GM18520 (cell line): ENCODE results near the gene HTR3D.
"Not testable (repeated sequence)": the region's sequence is repeated elsewhere in the genome, so short reads cannot be mapped to it uniquely, and the experiment has no call there.

Experiments
- ATAC-seq: cut with Tn5 transposase; IDR thresholded peaks from one replicate; pipeline ENCODE4 v1.9.1; 2021; ENCODE audit not compliant: unreplicated experiment

Gene HTR3D

DNA sequence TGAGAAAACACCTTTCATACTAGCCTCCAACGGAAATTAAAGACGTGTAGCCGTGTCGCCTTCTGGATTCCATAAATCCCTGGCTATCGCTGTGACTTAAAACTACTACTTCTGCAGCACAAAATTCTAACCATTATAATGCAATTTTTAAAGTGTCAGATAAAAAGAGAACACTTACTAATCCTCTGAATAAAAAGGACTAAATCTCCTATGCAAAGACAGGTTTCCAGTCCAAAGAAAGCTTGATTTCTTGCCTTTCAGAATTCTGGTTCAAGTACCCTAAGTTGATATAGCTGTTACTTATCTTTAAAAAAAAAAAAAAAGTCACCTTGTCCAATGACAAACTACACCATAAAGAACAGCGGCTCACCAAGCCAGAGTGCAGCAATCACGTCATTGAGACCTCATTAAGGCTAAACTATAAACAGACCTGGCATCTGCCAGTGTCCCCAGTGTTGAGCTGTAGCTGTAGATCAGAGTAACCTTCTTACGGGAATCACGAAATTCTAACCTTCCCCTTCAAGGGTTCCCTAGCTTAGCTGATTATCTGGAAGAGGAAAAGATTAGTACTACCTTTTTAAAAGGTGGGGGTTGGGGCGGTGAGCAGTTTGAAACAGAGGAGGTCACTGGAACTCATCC lies 16.0 kb upstream of the HTR3D start:
- ATAC-seq = no peak

DNA sequence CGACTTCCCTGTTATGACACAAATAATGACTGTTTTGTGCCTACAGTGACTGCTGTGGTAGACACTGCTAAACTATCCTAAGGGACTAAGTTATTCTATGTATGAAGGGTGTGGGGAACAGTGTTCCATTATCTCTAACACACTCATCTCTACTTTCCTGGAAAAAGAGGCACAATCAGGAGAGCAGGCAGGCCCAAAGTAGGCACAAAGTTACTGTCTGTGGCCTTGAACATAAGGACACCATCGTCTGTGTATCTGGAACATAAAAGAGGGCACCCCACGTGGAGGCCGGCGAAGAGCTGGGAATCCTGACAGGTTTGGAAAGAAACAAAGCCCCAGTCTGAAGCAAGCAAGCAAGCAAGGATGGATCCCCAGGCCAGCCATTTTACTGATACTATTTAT lies 15.4 kb upstream of the HTR3D start:
- no peak for ATAC-seq

DNA sequence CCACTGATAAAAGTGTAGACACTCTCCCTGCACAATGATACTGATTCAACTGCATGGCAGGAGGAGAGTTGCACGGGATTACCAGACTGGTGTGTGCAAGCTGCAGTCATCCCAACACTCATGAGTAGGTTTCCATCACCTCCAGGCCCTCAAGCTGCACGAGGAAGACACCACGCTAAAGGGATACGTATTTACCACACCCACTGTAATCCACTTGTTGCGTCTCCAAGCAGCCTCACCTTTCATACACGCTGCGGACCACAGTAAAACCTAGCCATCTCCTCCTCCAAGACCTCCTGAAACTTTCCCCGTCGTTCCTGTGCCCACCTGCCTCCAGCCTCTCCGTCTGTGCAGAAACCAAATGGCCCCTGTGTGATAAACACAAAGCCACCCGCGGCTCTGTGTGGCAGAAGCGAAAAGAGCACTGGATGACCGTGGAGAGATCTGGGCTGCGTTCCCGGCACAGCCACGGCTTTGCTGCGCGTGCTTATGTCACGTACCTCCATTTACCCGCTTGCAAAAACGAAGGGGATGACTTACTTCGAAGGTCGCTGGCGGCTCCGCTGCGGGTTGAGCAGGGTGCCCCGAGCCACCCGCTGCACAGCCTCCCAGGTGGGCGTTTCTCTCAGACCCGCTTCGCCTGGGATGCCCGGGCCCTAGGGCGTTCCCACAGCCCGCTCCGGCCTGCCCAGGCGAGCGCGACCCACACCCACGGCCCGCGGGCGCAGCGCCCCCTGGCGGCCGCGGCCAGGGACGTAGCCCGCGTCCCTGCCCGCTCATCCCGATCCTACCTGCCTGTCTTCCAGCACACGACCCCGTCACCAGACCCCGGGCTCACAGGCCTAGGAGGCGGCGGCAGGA lies 14.5 kb upstream of the HTR3D start:
- peak; percentile 30 for ATAC-seq

DNA sequence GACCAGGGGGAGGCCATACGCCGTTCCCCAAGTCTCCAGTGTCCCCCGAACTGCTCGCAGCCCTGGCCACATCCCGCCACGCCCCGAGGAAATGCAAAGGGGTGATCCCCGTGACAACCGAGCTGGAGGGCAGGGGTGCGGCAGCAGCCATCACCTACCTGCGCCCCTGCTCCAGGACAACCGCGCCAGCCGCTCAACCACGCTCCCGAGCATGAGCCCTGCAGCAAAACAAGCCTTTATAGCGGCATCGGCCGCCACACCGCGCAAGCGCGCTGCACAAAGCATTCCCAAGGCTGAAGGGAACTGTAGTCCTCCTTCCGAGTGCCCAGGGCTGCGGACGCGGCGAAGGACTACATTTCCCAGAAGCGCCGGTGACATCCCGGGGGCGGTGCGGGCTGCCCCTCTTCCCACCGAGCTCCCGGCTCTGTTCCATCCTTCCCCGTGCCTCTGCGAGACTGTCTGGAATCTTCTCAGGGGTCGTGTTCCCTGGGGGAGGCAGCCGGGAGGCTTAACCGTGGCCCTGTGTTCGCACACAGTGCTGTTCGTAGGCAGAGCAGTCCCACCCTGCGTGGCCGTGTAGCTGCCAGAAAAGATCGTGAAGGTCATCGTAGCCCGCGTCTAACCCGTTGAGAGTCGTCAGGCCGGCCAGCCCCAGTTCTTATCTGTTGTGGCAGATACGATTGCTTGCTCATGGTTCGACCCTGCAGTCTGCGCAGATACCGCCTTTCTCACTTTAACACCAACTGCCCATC lies 13.7 kb upstream of the HTR3D start, which contains the start of gene ABCC5:
Gene ABCC5, minus strand, starts transcription at position 213 of the 752 bp plus-strand sequence. CDS start 3,492 bp downstream, outside the sequence.
- peak; percentile 93 for ATAC-seq

DNA sequence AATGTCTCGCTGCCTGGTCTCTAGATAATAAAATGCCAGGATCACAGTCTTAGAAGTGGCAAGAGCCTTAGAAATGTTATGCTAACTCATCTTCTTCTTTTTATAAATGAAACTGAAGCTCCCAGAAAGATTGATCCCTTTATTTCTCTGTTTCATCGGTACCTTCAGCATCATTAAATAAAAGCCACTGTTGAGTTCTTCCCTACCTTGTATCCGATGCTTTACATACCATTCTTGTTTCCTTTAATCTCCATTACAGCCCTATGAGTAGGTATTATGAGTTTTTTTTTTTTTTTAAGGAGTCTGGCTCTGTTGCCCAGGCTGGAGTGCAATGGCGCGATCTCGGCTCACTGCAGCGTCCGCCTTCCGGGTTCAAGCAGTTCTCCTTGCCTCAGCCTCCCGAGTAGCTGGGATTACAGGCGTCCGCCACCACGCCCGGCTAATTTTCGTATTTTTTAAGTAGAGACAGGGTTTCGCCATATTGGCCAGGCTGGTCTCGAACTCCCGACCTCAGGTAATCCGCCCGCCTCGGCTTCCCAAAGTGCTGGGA lies 13.0 kb upstream of the HTR3D start:
- no peak for ATAC-seq

DNA sequence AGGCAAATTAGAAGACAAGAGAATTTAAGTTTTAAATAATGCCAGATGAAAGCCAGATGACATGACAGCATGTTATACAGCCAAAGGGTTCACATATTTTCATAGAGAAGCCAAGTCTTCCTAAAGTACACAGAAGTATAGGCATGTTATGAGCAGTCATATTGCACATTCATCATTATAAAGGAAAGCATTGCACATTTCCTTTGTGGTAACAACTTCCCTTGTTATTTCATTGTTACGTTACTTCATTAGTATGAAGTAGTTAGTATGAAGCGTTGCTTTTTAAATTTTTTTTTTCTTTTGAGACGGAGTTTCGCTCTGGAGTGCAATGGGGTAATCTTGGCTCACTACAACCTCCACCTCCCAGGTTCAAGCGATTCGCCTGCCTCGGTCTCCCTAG lies 9.2 kb upstream of the HTR3D start:
- ATAC-seq = no peak

DNA sequence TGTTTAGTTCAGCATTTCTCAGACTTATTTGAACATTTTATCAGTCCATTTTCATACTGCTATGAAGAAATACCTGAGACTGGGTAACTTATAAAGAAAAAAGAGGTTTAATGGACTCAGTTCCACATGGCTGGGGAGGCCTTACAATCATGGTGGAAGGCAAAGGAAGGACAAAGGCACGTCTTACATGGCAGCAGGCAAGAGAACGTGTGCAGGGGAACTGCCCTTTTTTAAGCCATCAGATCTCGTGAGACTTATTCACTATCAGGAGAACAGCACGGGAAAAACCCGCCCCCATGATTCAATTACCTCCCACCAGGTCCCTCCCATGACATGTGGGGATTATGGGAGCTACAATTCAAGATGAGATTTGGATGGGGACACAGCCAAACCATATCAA lies 6.3 kb upstream of the HTR3D start:
- not testable (repeated sequence) for ATAC-seq

DNA sequence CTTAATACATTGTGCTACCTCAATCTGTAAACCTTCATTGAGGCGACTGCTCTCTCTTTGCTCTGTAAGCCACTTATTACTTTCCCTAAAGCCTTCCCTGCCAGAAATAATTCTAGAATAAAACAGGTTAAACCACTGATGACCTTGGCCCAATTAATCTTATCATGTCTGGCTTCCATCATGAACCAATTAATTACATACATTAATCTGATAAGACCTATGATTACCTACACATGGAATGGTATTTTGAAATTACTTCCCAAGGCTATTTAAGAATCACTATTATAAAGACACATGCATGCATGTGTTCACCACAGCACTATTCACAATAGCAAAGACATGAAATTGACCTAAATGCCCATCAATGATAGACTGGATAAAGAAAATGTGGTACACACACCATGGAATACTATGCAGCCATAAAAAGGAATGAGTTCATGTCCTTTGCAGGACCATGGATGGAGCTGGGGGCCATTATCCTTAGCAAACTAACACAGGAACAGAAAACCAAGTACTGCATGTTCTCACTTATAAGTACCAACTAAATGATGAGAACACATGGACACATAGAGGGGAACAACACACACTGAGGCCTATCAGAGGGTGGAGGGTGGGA lies 3.2 kb upstream of the HTR3D start:
- not testable (repeated sequence) for ATAC-seq

DNA sequence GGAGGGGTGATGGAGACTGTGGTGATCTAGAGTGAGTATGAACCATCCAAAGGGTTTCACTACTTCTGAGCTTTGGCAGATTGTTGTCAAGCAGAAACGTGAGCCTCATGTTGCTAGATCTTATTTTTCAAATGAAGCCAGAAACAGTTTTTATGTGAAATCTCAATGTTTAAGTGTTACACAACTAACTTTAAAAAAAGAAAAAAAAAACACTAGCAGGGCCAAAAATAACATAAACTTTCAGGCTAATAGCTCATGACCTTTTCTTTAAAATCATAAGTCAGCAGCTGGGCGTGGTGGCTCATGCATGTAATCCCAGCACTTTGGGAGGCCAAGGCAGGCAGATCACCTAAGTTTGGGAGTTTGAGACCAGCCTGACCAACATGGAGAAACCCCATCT lies 2.1 kb upstream of the HTR3D start:
- ATAC-seq = no peak

DNA sequence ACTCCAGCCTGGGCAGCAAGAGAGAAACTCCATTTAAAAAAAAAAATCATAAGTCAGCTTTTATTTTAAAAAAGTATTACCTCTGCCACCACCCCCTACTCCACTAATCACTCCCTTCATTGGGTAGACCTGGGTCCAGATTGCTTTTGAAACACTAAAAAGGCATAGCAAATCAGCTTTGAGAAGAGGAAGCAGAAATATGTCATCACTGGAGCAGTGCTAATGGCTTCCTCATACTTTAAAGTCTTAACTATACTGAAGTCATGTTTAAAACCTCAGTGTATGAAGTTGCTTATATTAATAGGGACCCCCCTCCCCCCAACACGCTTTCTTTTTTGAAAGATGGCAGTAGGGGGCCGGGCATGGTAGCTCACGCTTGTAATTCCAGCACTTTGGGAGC lies 1.0 kb upstream of the HTR3D start:
- ATAC-seq = no peak

DNA sequence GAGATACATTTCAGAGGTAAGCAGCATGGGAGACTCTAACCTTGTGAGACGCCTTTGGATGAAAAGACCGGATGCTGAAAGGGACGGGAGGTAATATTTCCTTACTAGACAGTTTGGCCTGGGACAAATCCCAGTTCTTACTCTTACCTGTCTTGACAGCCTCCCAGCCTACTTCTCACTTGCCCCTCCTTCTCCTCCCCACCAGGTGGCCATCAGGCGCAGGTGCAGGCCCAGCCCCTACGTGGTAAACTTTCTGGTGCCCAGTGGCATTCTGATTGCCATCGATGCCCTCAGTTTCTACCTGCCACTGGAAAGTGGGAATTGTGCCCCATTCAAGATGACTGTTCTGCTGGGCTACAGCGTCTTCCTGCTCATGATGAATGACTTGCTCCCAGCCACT lies 6.3 kb downstream of the HTR3D start:
- no peak for ATAC-seq

DNA sequence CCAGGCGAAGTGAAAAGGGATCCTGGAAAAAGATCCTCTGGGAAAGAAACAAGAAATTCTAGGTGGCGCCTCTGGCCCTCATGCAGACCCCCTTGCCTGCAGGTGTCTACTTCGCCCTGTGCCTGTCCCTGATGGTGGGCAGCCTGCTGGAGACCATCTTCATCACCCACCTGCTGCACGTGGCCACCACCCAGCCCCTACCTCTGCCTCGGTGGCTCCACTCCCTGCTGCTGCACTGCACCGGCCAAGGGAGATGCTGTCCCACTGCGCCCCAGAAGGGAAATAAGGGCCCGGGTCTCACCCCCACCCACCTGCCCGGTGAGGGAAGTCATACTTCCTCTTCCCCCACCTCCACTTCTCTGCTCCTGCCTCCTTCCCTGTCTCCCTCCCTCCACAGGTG lies 6.8 kb downstream of the HTR3D start:
- not testable (repeated sequence) for ATAC-seq

DNA sequence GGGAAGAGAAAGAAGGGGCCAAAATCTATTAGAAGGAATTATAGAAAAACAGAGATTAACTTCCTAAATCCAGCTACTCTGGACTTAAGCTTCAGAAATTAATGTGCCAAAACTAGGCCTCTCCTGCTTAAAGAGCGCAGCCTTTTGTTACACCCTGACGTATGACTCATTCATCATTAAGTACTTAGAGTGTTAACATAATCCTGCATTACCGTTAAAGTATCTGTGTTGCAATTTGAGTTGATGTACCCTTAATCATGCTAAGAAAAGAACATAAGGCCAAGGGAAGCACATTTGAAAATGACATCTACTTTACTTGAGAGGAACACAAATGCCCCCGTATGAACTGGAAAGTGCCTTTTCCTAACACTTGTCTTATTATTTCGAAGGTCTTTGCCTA lies 7.9 kb downstream of the HTR3D start:
- ATAC-seq = no peak

DNA sequence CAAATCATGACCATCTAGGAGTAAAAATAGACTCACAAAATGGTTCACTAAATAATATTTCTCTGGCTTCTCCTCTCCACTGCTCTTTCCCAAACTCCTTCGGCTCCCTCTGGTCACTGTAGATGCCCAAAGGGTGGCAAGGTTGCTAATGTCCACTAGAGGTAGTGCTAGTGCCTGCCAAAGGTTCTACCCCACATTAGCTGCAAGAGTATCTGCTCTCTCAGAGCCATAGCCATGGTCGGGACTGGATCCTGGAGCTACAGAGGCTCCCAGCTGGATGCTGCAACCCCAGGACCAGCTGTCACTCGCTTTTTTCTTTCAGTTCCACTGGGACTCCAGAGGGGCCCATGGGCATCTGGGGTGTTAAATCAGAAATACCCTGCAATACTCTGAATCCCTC lies 8.5 kb downstream of the HTR3D start:
- ATAC-seq = no peak

DNA sequence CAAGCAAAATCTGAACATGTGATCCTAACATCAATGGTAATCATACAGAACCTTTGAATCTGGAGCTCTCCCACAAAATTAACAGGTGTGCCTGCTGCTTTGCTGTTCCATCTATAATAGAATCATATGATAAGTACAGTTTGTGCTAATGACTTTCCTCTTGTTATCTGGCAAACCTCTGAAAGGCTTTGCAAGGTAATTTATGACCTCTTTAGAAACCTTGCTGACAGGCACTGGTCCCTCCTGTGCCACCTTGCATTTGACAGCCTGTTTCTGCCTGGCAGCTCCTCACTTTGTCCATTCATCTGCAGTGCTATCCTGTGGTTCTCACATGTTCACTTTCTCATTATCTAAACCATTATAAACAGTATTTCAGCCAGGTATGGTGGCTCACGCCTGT lies 11.1 kb downstream of the HTR3D start:
- no peak for ATAC-seq

DNA sequence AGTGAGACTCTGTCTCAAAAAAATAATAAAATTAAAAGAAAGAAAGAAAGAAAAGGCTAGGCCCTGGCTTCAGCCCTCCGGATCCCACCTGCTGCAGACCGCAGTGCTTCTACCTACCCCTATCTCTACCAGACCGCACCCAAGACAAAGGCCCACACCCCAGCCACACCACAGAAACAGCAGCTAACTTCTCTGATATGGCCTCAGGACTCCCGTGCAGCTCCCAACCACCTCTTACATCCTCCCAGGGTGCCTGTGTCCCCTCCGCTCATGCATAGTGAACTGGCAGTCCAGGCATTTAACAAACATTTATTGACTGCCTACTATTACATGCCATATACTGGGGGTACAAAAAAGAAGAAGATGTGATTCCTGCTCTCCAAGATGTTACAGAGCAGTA lies 14.5 kb downstream of the HTR3D start:
- ATAC-seq = no peak

DNA sequence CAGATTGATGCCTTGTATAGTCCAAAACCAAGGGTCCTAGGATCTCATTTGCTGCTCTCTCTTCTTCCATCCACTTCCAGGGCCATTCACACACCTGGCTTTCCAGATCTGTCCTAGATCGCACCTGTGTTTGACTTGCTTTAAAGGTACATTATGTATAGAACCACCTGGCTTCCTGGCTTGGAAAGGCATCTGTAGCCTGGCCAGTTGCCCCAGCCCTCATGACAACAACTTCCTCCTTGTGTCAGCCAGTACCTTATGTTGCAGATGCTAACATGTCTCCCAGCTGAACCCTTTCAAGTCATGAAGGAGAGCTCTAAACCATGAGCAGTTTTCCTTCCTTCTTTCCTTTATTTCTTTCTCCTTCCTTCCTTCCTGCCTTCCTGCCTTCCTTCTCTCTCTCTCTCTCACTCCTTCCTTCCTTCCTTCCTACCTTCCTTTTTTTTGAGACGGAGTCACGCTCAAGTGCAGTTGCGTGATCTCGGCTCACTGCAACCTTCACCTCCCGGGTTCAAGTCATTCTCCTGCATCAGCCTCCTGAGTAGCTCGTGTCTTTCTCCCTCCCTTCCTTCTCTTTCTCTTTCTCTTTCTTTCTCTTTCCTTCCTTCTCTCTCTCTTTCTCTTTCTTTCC lies 18.8 kb downstream of the HTR3D start:
- ATAC-seq = no peak

DNA sequence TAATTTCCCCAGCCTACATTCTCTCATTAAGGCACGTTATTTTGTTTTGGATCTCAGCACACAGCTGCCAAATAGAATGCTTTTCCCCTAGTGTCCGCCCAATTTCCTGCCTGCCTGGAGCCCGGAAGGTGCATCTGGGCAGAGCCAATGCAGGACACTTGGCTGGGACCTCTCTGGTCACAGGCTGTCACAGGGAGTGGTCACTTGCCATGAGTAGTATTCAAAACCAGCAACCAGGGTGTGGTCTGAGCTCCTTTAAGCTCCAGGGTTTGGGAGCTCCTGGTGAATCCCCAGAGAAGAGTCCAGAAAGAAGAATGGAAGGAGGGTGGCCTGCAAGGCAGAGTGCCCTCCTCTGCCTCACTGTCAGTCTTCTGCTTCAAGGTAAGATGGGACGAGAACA lies 21.2 kb downstream of the HTR3D start, which contains the start of gene HTR3C:
Gene HTR3C, plus strand, starts transcription at position 281 of the 400 bp plus-strand sequence. Its CDS starts 34 bp downstream, at position 315.
- no peak for ATAC-seq

DNA sequence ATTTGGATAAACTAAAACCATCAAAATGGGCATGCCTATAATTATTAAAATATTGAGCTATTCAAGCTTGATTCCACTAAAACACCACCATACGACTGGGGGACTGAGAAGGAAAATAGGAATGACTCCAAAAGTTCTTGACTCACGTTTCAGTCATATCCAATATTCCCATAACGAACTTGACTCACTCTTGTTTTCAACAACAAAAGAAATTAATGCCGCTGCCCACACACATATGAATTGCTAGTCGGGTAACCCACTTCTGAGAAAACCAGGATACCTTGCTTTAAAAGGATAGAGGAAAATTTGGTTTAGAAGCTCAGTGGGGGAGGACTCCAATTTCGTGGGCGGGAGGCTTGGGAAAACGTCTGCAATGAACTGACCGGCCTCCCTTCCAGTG lies 26.5 kb downstream of the HTR3D start:
- ATAC-seq = no peak

DNA sequence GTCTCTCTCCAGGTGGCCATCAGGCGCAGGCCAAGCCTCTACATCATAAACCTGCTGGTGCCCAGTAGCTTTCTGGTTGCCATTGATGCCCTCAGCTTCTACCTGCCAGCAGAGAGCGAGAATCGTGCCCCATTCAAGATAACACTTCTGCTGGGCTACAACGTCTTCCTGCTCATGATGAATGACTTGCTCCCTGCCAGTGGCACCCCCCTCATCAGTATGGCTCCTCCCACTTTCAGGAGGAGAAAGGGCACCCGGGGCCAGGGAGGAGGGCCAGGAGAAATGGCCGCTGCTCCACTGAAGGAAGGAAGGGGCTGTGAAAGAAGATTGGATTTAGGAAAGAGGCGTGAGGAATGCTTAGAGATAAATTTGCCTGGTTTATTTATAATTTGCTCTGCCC lies 27.9 kb downstream of the HTR3D start:
- no peak for ATAC-seq
